SU-DHL-6 (cell line): Measurements from ENCODE around the gene IGFLR1.

Experiments used
- H2AFZ ChIP-seq: fragments of 200-600 bp; sonication (generic); 2 replicates; pipeline ENCODE4 v1.6.1; 2014; ENCODE audit warnings: low read depth, mild to moderate bottlenecking, moderate library complexity, mixed read lengths, antibody characterized with exemption, low read length; ENCODE audit not compliant: severe bottlenecking
- H3F3A ChIP-seq: fragments of 200-600 bp; shearing (Covaris generic); 2 replicates; pipeline ENCODE4 v1.6.0; 2016; ENCODE audit warnings: antibody characterized with exemption, mild to moderate bottlenecking; ENCODE audit not compliant: insufficient read depth
- H3K27ac ChIP-seq: fragments of 200-600 bp; sonication (generic); 2 replicates; pipeline ENCODE4 v1.5.1; 2016; ENCODE audit warnings: low read depth, mild to moderate bottlenecking, low read length, moderate library complexity, mixed read lengths
- H3K27me3 ChIP-seq: fragments of 200-600 bp; sonication (generic), shearing (Covaris generic); 2 replicates; pipeline ENCODE4 v1.6.0; 2014; ENCODE audit warnings: mild to moderate bottlenecking, low read length
- H3K36me3 ChIP-seq: fragments of 200-600 bp; sonication (generic); 2 replicates; pipeline ENCODE4 v1.6.1; 2014; ENCODE audit warnings: mild to moderate bottlenecking, low read length, mixed read lengths
- H3K4me2 ChIP-seq: fragments of 300-600, 200-600 bp; shearing (Covaris generic), sonication (generic); 2 replicates; pipeline ENCODE4 v1.6.0; 2014; ENCODE audit warnings: low read length, low read depth, mild to moderate bottlenecking; ENCODE audit not compliant: poor library complexity, severe bottlenecking
- H3K4me3 ChIP-seq: fragments of 200-600 bp; sonication (generic); 2 replicates; pipeline ENCODE4 v1.5.1; 2014; ENCODE audit warnings: antibody characterized with exemption, low read length, mild to moderate bottlenecking, mixed read lengths; ENCODE audit not compliant: insufficient read depth, poor library complexity, severe bottlenecking
- H3K79me2 ChIP-seq: fragments of 200-600 bp; sonication (generic); 2 replicates; pipeline ENCODE4 v1.6.1; 2014; ENCODE audit warnings: mild to moderate bottlenecking, low read length, moderate library complexity; ENCODE audit not compliant: insufficient read depth
- H3K9ac ChIP-seq: fragments of 200-600 bp; sonication (generic); 2 replicates; pipeline ENCODE4 v1.7.0; 2014; ENCODE audit warnings: mild to moderate bottlenecking, low read length
- H3K9me2 ChIP-seq: fragments of 200-600 bp; sonication (generic); replicated peaks from 2 replicates; pipeline ENCODE4 v1.6.1; 2014; ENCODE audit warnings: low read length; ENCODE audit not compliant: insufficient read depth
- H3K9me3 ChIP-seq: fragments of 200-600 bp; sonication (generic); 2 replicates; pipeline ENCODE4 v1.6.1; 2014; ENCODE audit warnings: low read length, mixed read lengths; ENCODE audit not compliant: insufficient read depth
- H4K20me1 ChIP-seq: fragments of 200-600 bp; sonication (generic); 2 replicates; pipeline ENCODE4 v1.6.1; 2014; ENCODE audit warnings: low read depth, mild to moderate bottlenecking, antibody characterized with exemption, low read length, moderate library complexity, mixed read lengths
- CTCF ChIP-seq: fragments of 200-600 bp; sonication (generic); IDR thresholded peaks from one replicate; pipeline ENCODE4 v1.5.1; 2017; ENCODE audit warnings: antibody characterized with exemption, mild to moderate bottlenecking, low read length, moderate library complexity; ENCODE audit not compliant: insufficient read depth, poor library complexity, severe bottlenecking
- EZH2phosphoT487 ChIP-seq: fragments of 200-600 bp; sonication (generic), shearing (Covaris generic); conservative IDR thresholded peaks from 2 replicates; pipeline ENCODE4 v1.6.1; 2018; ENCODE audit warnings: mild to moderate bottlenecking, antibody characterized with exemption, low read length, moderate library complexity, mixed read lengths

IGFLR1 gene

DNA sequence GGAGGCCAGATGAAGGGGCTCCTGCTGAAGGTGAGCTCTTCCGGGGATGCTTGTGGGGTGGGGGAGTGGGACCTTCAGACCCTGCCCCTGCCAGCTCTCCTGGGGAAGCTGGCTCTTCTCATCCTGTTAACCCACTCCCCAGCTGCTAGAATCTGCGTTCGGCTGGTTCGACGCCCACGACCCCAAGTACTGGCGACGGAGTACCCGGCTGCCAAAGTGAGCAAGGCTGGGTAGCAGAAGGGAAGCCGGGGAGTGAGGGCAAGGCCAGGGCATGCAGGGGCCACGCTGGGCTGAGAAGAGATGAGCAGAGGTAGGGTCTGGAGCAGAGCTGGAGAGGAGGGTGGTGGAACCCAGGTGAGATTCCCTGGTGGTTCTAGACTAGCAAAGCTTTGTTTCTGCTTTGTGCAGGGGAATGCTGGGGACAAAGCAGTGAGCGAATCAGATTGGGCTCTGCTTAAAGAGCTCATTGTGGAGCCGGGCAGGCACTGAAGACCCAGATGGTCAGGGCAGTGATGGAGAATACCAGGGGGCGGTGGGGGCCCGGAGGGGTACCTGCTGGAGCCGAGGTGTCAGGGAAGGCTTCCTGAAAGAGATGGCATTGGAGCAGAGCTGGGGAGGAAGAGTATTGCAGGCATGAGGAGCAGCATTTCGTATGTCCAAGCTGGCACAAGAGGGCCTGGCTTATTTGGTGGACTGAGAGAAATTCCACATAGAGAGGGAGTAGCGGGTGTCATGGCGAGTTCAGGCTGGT, 14.1 kb downstream of the IGFLR1 start:
- no peak overlapping the region for H3K4me2 ChIP-seq
- no peaks in the 10 kb centered on the region for H3K27me3 ChIP-seq
- TF ChIP-seq CTCF (no peak), EZH2phosphoT487 (no peak)
- no peaks in the 10 kb centered on the region for H3F3A ChIP-seq
- no peaks in the 10 kb centered on the region; the same call in 1 of the 2 replicates for H3K36me3 ChIP-seq
- H3K9me3 ChIP-seq: no peaks in the 10 kb centered on the region
- no peak overlapping the region for H2AFZ ChIP-seq
- no peak overlapping the region for H3K9ac ChIP-seq
- no peak overlapping the region for H3K27ac ChIP-seq
- no peaks in the 10 kb centered on the region for H3K9me2 ChIP-seq
- H4K20me1 ChIP-seq: no peaks in the 10 kb centered on the region
- no peaks in the 10 kb centered on the region for H3K79me2 ChIP-seq
- H3K4me3 ChIP-seq: no peak overlapping the region

DNA sequence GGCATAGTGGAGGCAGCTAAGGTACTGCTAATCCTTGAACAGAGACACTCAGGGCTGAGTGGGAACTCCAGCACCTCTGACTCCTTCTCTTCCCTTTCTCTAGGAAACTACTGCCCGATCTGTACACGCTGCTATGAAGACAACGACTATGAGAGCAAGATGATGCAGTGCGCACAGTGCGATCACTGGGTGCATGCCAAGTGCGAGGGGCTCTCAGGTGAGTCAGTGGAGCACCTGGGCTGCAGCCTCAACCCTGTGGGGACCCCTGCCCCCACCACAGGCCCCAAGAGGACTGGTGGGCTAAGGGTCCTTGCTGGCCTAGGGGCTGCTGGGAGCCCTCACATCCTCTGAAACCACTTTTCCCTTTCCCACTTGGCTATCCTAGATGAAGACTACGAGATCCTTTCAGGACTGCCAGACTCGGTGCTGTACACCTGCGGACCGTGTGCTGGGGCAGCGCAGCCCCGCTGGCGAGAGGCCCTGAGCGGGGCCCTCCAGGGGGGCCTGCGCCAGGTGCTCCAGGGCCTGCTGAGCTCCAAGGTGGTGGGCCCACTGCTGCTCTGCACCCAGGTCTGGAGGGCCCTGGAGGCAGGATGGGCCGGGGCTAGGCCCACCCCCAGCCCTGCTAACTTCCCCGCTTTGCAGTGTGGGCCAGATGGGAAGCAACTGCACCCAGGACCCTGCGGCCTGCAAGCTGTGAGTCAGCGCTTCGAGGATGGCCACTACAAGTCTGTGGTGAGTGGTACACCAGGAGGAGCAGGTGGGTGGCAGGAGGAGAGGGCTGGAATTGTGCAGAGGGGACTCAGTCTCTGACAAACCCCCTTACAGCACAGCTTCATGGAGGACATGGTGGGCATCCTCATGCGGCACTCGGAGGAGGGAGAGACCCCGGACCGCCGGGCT, 14.9 kb downstream of the IGFLR1 start:
- Histone ChIP-seq H3K36me3 (no peaks in the 10 kb centered on the region; the same call in 1 of the 2 replicates), H2AFZ (no peak overlapping the region), H3K27me3 (no peaks in the 10 kb centered on the region), H3K79me2 (no peaks in the 10 kb centered on the region), H3K27ac (no peak overlapping the region), H3K9ac (no peak overlapping the region), H3K9me3 (no peaks in the 10 kb centered on the region), H3K9me2 (no peaks in the 10 kb centered on the region), H3K4me2 (no peak overlapping the region), H3F3A (no peaks in the 10 kb centered on the region), H3K4me3 (no peak overlapping the region), H4K20me1 (no peaks in the 10 kb centered on the region)
- no peak for TF ChIP-seq CTCF
- no peak for TF ChIP-seq EZH2phosphoT487

DNA sequence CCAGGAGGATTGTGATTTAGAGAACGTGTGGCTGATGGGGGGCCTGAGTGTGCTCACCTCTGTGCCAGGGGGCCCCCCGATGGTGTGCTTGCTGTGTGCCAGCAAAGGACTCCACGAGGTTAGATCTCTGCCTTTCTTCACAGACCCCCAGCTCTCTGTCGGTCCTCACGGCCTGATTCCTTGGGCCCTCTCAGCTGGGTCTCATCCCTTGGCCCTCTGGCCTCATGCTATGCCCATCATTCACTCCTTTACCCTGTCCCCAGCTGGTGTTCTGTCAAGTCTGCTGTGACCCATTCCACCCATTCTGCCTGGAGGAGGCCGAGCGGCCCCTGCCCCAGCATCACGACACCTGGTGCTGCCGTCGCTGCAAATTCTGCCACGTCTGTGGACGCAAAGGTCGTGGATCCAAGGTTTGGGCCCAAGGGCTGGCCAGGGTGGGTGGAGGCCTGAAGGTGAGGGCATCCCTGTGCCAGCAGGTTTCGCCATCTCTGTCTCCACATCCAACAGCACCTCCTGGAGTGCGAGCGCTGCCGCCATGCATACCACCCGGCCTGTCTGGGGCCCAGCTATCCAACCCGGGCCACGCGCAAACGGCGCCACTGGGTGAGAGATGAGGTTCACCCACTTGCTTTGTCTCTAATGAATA, 16.9 kb downstream of the IGFLR1 start:
- H3K36me3 ChIP-seq: no peaks in the 10 kb centered on the region; the same call in 1 of the 2 replicates
- TF ChIP-seq EZH2phosphoT487 (no peak), CTCF (no peak)
- H3K9me3 ChIP-seq: no peaks in the 10 kb centered on the region
- H3K9ac ChIP-seq: no peak overlapping the region
- H4K20me1 ChIP-seq: no peaks in the 10 kb centered on the region
- no peak overlapping the region for H3K27ac ChIP-seq
- H2AFZ ChIP-seq: no peak overlapping the region
- no peaks in the 10 kb centered on the region for H3F3A ChIP-seq
- no peak overlapping the region for H3K4me2 ChIP-seq
- H3K79me2 ChIP-seq: no peaks in the 10 kb centered on the region
- no peaks in the 10 kb centered on the region for H3K27me3 ChIP-seq
- H3K9me2 ChIP-seq: no peaks in the 10 kb centered on the region
- no peak overlapping the region for H3K4me3 ChIP-seq
